Mucosa of descending colon (tissue), 3 donors: ENCODE data around the gene EIF4G3. TPM values are rescaled to one million over a fixed set of nuclear protein-coding genes. Genes with fewer than 3 reads are reported as not detected.

Source experiments
- ATAC-seq: fragments of 200-7000 bp; cut with Tn5 transposase; one replicate; pipeline ENCODE4 v1.9.1; 2020; ENCODE audit warnings: mild to moderate bottlenecking, moderate library complexity
- DNase-seq, 3 donors: peaks; one replicate each; pipeline ENCODE4 v3.0.0-alpha.2; 2020
- H3K36me3 ChIP-seq: fragments of 200-600 bp; one replicate; pipeline ENCODE4 v1.8.0; 2021; ENCODE audit warnings: low read depth, mild to moderate bottlenecking
- H3K4me1 ChIP-seq: fragments of 200-600 bp; one replicate; pipeline ENCODE4 v1.8.0; 2021; ENCODE audit warnings: low read depth, mild to moderate bottlenecking
- H3K4me3 ChIP-seq: fragments of 200-600 bp; one replicate; pipeline ENCODE4 v1.8.0; 2021; ENCODE audit warnings: mild to moderate bottlenecking
- H3K9me3 ChIP-seq: fragments of 200-600 bp; one replicate; pipeline ENCODE4 v1.8.0; 2021; ENCODE audit warnings: mild to moderate bottlenecking
- intact Hi-C, 2 donors: fragments of 100-400 bp; cut with DNase I in 1 of 2; cut with micrococcal nuclease in 1 of 2; formaldehyde crosslinking; loops; one replicate each; pipeline versions ENCODE4 v1.11.0 to v1.11.1; 2022; cut with DNase I, micrococcal nuclease
- total RNA-seq, 3 donors: library from RNA; stranded (reverse); fragmentation: NEBNext Ultra II Directional in 2 of 3; extraction: Animal tissue kit (Norgen Biotek cat#: 25700) in 2 of 3; gene quantifications; one replicate each; pipeline versions ENCODE4 v1.2.1 to v1.2.4, GENCODE V29; 2021 to 2023
- TF ChIP-seq, protein P1 (sequence below): fragments of 200-600 bp; IDR thresholded peaks from one replicate; pipeline ENCODE4 v1.8.0; 2022; ENCODE audit warnings: antibody characterized with exemption, mild to moderate bottlenecking
- donor health status: DM: no; HTN: no; CAD: no; lungs with moderate emphysema.
- donor health status: DM: no; HTN: no; CAD: no.
- donor health status: DM: no; HTN: yes; CAD: no.

EIF4G3 gene
- total RNA-seq, 3 donors from 2014 or later, result 59.5 to 106 (median 90.8) TPM

DNA sequence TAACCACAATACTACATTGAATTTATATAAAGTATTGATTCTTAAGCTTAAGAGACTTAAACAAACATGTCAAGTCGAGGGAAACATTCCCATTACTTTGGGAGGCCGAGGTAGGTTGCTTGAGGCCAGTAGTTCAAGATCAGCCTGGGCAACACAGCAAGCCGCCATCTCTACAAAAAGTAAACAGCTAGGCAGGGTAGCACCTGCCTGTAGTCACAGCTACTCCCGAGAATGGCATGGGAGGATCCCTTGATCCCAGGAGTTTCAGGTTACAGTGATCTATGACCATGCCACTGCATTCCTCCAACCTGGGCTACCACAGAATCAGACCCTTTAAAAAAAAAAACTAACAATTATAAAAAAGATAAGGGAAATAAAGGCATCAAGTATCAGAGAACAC lies 50.4 kb downstream of the EIF4G3 start:
- intact Hi-C loops, result no loop called here

DNA sequence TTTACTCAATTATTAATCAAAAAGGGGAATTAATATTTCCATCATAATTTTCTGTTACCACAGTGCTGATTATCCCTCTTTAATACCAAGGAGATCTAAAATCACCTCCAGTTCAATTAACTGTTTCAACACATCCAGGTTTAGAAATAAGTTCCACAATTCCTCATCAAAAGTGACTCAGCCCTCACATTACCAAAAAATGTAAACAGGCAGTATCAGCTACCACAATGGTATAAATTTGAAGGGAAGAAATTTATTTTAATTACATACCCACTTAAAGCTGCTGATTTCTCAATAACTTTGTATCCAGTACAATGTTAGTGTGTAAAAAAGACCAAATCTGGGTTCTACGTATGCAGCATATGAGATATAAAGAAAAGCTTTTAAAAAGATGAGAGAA lies 51.9 kb downstream of the EIF4G3 start:
- DNase-seq, result no peak
- intact Hi-C loops, result no loop called here
- H3K36me3 ChIP-seq, result no peaks in the 10 kb centered on the region
- no peaks in the 10 kb centered on the region for H3K9me3 ChIP-seq
- TF ChIP-seq, protein P1, sequence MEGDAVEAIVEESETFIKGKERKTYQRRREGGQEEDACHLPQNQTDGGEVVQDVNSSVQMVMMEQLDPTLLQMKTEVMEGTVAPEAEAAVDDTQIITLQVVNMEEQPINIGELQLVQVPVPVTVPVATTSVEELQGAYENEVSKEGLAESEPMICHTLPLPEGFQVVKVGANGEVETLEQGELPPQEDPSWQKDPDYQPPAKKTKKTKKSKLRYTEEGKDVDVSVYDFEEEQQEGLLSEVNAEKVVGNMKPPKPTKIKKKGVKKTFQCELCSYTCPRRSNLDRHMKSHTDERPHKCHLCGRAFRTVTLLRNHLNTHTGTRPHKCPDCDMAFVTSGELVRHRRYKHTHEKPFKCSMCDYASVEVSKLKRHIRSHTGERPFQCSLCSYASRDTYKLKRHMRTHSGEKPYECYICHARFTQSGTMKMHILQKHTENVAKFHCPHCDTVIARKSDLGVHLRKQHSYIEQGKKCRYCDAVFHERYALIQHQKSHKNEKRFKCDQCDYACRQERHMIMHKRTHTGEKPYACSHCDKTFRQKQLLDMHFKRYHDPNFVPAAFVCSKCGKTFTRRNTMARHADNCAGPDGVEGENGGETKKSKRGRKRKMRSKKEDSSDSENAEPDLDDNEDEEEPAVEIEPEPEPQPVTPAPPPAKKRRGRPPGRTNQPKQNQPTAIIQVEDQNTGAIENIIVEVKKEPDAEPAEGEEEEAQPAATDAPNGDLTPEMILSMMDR, result no peak
- no peak for ATAC-seq
- peaks cover 10% of the 10 kb centered on the region for H3K4me1 ChIP-seq
- no peak overlapping the region for H3K4me3 ChIP-seq

More for the DNA sequence above, 50.4 kb downstream of the EIF4G3 start:
- ATAC-seq (peak; percentile 72), DNase-seq (no peak)
- Histone ChIP-seq H3K4me1 (peaks cover 10% of the 10 kb centered on the region), H3K9me3 (no peaks in the 10 kb centered on the region), H3K36me3 (no peaks in the 10 kb centered on the region), H3K4me3 (no peak overlapping the region)
- TF ChIP-seq, protein P1, result no peak

DNA sequence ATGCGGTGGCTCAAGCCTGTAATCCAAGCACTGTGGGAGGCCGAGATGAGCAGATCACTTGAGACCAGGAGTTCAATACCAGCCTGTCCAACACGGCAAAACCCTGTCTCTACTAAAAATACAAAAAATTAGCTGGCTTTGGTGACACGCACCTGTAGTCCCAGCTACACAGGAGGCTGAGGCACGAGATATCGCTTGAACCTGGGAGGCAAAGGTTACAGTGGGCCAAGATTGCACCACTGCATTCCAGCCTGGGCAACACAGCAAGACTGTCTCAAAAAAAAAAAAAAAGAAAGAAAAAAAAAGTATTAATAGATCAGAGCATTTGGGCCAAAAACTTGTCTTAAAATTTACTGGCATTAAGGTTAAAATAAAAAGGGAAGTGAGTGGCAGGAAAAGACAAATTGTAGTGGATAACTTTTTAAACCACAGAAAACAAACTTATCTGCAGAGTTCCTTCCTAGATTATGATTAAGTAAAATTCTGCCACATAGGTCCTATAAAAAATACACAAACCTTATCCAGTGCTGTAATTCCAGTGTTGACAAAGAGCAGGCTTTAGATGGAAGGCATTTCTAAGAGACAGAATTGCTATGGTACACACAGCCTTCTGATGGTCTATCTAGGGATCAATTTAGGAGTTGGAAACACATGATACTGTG lies 53.3 kb downstream of the EIF4G3 start:
- TF ChIP-seq, protein P1, result no peak
- no peaks in the 10 kb centered on the region for H3K9me3 ChIP-seq
- H3K36me3 ChIP-seq, result no peaks in the 10 kb centered on the region
- ATAC-seq, result peak; percentile 74
- no peak overlapping the region for H3K4me3 ChIP-seq
- intact Hi-C loops, result no loop called here
- no peak for DNase-seq
- peaks cover 11% of the 10 kb centered on the region for H3K4me1 ChIP-seq

DNA sequence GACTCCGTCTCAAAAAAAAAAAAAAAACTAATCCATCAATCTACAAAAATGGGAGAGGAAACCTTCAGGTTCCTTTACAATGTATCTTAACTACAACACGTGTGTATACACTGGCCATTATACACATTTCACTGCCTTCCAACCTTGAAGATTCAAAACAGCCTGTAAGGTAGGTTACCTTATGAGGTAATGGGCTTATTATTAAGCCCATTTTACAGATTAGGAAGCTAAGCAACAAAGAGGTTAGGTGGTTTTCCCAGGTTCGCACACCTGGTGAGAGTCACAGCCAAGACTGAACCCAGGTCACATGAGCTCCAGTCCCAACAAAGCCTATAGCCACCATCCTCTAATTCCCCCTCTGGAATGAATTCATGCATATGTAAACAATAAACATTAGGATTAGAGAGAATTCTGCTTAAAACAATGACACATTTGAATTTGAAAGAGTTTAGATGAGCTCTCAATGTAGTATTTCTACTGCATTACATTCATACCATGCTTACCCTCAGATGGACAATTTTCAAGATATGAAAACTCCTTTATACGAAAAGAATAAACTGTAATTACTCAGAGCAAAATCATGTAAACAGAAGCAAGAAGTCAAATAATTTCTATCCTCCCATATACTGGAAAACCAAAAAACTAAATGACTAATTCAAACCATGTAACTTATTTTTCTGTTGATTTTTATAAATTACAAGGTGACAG lies 54.8 kb downstream of the EIF4G3 start:
- ATAC-seq, result no peak
- peaks cover 22% of the 10 kb centered on the region for H3K4me1 ChIP-seq
- intact Hi-C loops, result no loop called here
- no peak overlapping the region for H3K4me3 ChIP-seq
- no peaks in the 10 kb centered on the region for H3K9me3 ChIP-seq
- TF ChIP-seq, protein P1, result no peak
- no peaks in the 10 kb centered on the region for H3K36me3 ChIP-seq
- DNase-seq, result no peak

DNA sequence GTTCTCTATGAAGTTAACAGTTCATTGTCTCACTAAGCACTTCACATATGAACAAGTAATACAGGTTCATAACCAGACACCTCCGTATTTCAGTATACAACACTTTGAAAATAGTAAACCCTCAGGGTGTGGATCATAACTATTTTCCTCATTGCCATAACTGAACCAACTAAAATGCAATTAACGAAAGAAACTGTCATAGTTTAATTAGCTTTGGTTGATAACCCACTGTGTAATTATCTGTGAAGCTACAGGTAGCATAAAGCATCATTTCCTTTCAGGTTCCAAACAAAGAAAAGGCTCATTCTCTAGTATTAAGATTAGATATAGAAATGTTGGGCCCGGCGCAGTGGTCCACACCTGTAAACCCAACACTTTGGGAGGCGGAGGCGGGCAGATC lies 58.5 kb downstream of the EIF4G3 start:
- ATAC-seq, result peak; percentile 40
- intact Hi-C loops, result no loop called here
- TF ChIP-seq, protein P1, result no peak

More for the DNA sequence above, 58.5 kb downstream of the EIF4G3 start:
- H3K4me1 ChIP-seq, result peaks cover 36% of the 10 kb centered on the region
- DNase-seq, result peak in 2 of 3 donors; percentile 23 to 40
- H3K36me3 ChIP-seq, result no peaks in the 10 kb centered on the region
- H3K4me3 ChIP-seq, result no peak overlapping the region
- no peaks in the 10 kb centered on the region for H3K9me3 ChIP-seq
